Measurements from ENCODE around the gene RPRD1B.

The RPRD1B gene

GRCh38 chr20:38139156-38139912 lies 105.8 kb downstream of the RPRD1B start:
- no peak for DNase-seq (ENCODE audit: low read depth)
- H3K4me3 ChIP-seq (ENCODE audit: low read length): no peak overlapping the region
- TF ChIP-seq, protein P1, sequence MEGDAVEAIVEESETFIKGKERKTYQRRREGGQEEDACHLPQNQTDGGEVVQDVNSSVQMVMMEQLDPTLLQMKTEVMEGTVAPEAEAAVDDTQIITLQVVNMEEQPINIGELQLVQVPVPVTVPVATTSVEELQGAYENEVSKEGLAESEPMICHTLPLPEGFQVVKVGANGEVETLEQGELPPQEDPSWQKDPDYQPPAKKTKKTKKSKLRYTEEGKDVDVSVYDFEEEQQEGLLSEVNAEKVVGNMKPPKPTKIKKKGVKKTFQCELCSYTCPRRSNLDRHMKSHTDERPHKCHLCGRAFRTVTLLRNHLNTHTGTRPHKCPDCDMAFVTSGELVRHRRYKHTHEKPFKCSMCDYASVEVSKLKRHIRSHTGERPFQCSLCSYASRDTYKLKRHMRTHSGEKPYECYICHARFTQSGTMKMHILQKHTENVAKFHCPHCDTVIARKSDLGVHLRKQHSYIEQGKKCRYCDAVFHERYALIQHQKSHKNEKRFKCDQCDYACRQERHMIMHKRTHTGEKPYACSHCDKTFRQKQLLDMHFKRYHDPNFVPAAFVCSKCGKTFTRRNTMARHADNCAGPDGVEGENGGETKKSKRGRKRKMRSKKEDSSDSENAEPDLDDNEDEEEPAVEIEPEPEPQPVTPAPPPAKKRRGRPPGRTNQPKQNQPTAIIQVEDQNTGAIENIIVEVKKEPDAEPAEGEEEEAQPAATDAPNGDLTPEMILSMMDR (IDR thresholded peaks at IDR 0.05; ENCODE audit: insufficient read depth, low read depth, low read length, missing control alignments): no peak

DNA sequence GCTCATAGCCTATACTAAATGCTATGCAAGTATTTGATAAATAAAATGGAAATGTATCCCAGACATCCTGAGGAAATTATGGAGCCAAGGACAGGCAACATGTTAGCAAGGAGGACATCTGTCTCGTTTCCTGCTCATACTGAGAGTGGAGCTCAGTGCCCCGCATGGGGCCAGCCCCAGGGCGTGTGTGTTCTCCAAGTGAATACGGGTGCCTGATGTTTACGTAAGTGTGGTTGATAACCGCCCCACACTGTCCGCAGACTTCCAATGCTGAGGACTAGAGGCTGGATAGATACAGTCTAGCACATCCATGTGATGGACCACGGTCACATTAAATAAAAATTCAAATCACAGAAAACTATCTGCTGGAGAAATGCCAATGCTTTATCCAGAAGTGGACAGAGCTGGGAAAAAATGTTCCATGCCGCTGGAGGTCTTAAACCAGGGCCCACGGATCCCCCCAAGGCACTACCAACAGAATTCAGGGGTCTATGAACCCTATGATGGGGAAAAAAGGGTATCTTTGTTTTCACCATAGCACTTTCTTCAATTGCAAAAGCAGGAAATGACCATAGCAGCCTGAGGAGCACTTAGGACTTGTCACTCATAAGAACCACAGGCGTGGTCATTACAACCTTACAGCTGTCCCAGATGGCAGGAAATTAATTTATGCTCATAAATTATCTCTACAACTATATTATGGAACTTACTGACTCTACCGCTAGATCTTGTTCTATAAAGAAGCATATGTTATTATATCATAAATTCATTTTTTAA lies 106.6 kb downstream of the RPRD1B start:
- no peak overlapping the region for H3K4me3 ChIP-seq (ENCODE audit: low read length)
- TF ChIP-seq, protein P1 (IDR thresholded peaks at IDR 0.05; ENCODE audit: insufficient read depth, low read depth, low read length, missing control alignments): no peak
- no peak for DNase-seq (ENCODE audit: low read depth)

DNA sequence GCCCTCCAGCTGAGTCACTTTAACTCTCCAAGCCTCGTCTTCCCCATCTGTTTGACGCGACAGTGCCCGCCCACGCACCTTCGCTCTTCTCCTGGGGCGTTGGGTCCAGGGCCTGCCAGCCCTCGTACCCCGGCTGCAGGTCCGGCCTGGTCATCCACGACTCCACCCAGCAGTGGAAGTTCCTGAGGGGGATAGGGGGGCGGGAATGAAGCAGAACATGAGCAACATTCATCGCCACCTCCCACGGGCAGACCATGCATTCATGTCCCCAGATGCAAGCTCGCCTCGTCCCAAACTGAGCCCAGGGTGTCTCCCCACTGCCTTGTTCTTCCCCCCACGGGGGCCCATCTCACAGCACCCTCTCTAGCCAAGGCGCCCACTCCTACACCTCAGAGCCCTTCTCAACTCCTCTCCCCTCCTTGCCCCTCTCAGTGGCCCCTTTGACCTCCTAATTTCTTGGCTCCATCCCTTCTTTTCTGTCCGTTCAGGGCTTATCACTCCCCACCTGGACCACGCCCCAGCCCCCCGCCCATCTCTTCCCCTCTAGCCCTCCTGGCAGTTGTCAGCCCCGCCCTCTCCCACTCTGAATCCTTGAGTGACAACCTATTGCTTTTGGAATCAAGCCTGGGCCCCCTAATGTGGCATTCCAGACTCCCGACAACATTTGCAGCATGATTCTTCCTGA lies 107.8 kb downstream of the RPRD1B start:
- DNase-seq (ENCODE audit: low read depth): no peak
- H3K4me3 ChIP-seq (ENCODE audit: low read length): no peak overlapping the region
- TF ChIP-seq, protein P1 (IDR thresholded peaks at IDR 0.05; ENCODE audit: insufficient read depth, low read depth, low read length, missing control alignments): no peak

Measured in epithelial cell of esophagus (primary cell).